NCI-H526 treated with DMSO at 0.1 percent for 48 hours (cell line): ENCODE data around the gene RPL3.

Source experiments
- DNase-seq: peaks from one replicate; lab custom pipeline; 2025; lab: John Stamatoyannopoulos, UW

RPL3 gene

DNA sequence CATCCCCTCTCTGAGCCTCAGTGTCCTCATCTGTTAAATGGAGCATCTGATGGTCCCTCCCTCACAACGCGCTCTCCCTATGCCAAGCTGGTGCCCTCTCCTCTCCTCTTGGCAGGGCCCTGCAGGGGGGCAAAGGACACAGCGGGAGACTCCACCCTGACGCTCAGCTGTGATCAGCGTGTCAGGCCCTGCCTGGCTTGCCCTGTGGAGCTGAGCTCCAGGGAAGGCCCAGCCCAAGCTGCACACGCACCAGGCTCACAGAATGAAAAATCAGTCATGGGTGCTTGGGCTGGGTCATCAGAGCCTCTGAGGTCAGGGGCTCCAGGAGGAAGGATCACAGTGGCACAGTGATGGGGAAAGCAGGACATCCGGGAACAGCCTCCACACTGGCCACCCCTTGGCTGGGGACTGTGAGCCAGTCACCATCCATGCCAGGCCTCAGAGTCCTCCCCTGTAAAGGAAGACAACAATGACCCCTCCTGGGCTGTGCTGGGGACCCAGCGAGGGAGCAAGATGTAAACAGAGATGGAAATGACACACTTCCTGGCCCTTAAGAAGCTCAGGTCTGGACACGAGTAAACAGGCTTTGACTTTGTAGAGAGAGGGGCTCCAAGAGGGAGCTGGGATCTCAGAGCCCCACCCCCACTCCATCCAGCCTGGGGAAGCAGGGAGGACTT lies 36.6 kb downstream of the RPL3 start:
- no peak for DNase-seq

DNA sequence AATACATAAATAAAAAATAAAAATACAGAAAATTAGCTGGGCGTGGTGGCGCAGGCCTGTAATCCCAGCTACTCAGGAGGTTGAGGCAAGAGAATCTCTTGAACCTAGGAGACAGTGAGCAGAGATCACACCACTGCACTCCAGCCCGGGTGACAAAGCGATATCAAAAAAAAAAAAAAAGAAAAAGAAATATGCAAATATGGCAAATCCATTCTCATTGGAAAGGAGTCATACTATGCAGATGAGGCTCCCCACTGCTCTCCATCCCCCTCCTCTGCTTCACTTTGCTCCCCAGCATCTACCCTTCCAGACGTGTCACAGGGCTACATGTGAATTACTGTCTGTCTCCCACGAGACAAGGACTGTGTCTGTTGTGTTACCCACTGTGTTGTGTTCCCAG lies 38.3 kb downstream of the RPL3 start:
- DNase-seq, result no peak

DNA sequence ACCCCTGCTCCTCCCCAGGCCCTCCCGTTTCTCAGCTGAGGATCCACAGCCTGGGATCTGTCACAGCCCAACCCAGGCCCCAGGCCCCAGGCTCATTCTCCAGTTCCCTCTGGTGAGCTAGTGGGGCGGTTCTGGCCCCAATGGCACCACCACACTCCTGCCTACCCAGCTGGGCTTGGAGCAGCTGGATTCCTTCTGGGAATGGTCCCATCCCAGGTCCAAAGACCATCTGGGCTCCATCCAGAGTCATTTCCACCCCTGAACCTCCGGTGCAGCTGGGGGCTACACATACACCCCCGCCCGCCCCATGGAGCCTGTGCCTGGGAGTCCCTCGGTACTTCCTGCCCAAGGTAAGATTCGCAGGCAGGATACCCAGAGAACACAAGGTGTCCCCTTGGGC lies 39.2 kb downstream of the RPL3 start:
- no peak for DNase-seq

GRCh38 chr22:39279170-39279850 lies 40.1 kb downstream of the RPL3 start:
- no peak for DNase-seq

DNA sequence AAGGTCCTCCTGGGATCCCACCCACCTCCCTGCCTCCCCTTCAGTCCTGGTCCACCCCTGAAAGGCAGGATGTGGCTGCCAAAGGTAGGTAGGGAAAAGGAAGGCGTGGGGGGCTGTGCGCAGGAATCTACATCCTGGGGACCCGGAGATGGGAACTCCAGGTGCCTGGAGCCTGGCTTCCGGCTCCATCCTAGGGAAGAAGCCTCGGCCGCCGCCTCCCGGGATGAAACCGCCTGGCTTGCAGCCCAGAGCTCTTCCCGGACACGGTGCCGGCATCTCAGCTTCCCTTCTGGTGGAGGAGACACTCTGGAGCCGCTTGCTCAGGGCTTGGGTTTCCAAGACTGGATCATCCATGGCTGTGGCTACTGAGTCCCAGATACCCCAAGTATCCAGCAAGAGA lies 41.4 kb downstream of the RPL3 start:
- DNase-seq, result no peak

DNA sequence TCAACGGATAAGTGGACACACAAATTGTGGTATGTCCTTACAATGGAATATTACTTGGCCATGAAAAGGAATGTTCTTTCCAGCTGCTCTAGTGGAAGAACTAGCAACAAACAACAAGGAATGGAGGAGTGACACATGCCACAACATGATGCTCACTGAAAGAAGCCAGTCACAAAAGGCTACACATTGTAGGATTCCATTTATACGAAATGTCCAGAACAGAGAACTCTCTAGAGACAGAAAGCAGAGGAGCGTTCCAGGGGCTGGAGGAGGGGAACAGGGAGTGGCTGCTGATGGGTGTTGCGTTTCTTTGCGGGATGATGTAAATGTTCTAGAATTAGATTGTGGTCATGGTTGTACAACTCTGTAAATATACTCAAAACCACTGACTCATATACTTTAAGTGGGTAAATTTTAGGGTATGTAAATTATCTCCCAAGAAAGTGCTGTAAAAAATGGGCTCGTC lies 42.2 kb downstream of the RPL3 start:
- DNase-seq, result no peak

GRCh38 chr22:39276440-39277141 lies 42.8 kb downstream of the RPL3 start:
- DNase-seq, result no peak

- DNase-seq, result no peak
Observed at GRCh38 chr22:39275814-39276439, 43.5 kb downstream of the RPL3 start.

- DNase-seq, result no peak
Observed at GRCh38 chr22:39273950-39274887, 45.2 kb downstream of the RPL3 start.

DNA sequence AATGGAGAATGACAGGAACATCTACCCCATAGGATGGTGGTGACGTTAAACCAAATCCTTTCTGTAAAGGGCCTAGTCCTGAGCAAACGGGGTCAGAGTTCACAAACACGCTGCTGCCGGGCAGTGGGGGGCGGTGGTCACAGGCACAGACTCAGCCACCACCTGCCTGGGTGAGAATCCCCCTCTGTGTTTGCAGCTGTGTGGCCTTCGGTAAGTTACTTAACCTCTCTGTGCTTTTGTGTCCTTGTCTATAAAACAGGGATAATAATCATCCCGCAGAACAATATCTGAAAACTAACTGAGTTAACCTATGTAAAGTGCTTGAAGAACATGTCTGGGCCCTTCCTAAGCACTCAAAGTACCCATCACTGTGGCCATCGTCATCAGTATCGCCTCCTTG lies 48.6 kb downstream of the RPL3 start:
- no peak for DNase-seq

- no peak for DNase-seq
Observed at GRCh38 chr22:39270280-39270679, 49.1 kb downstream of the RPL3 start.

- no peak for DNase-seq
Observed at GRCh38 chr22:39269095-39269790, 50.2 kb downstream of the RPL3 start.

DNA sequence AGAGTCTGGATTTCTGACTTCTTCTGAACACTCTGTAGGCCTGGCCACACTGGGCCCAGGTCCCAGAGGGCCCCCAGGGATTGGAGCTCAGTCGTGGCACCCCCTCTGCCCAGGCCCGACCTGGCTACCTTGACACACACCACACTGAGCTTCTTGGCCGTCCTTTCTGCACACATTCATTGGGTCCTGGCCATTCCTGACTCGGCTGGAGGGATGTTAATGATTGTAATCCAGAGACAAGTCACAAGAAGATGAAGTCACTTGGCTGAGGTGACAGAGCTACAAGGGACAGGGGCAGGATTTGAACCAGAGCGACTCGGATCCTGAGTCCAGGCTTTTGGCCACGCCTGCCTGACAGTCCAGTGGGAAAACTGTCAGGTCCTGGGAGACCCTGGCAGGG lies 50.8 kb downstream of the RPL3 start:
- DNase-seq, result no peak

DNA sequence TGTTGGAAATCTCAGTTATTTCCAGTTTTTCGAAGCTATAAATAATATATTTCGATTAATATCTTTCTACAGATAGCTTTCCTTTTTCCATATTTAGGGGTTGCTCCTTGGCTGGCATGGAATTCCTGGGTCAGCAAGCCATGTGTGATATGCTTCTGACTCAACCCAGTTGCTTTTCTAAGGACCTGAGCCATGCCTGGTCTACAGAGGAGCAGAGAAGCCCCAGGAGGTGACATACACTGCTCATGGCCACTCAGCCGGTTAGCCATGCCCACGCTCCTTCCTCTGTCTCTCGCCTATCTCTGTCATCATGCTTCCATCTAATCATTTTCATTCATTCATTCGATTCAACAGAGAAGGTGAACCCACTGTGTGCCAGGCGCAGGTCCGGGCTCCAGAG lies 51.4 kb downstream of the RPL3 start:
- no peak for DNase-seq

DNA sequence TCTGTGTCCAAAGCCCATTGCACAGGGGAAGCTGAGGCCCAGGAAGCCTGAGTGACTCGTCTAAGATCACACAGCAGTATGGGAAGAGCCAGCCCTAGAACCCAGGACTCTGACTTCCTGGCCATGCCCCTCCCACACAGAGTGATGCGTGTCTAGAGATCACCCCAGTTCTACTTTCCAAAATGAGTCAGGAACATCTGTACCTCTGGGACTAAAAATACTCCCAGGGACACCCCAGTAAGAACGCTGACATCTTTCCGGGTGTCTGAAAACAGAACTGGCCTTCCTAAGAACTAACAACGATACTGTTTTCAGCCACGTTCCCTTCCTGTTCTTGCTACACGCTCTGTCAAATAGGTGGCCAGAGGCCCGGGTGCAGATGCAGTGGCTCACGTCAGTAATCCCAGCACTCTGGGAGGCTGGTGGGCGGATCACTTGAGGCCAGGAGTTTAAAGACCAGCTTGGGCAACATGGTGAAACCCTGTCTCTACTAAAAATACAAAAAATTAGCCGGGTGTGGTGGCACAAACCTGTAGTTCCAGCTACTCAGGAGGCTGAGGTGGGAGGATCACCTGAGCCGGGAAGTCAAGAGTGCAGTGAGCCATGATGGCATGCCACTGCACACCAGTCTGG lies 52.9 kb downstream of the RPL3 start:
- no peak for DNase-seq

GRCh38 chr22:39265143-39265886 lies 54.1 kb downstream of the RPL3 start:
- DNase-seq, result no peak

DNA sequence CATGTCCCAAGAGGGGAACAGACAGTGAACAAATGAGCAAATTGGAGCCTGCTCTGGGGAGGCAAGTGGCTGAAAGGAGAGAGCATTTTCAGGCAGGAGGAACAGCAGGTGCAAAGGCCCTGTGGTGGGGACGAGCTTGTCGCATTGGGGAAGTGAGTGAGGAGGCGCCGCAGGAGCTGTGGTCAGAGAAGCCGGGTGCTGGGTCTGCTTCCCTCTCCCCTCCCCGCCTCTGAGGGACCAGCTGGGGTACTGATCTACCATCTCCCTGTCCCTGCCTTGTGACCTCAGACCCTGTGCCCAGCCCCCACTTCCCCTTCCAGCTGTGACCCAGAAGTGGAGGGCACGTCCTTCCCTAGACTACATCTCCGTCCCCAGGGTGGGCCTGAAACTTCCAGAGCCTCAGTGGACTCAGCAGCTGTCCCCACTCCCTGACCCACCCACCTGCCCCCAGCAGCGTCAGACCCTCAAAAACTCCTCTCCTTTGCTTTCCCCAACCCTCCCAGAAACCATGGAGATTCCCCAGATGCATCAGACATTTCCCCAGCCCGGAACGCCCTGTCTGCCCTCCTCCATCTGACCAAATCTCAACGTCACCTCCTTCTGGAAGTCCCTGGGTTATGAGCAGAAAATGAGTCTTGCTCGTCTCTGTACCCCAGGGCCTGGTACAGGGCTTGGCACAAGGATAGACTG lies 54.9 kb downstream of the RPL3 start:
- DNase-seq, result no peak

- no peak for DNase-seq
Observed at GRCh38 chr22:39263626-39264348, 55.6 kb downstream of the RPL3 start.
